Measurements from ENCODE around the gene ACOXL. TPM values are rescaled to one million over a fixed set of nuclear protein-coding genes. Genes with fewer than 3 reads are reported as not detected.
"Not testable (repeated sequence)": the region's sequence is repeated elsewhere in the genome, so short reads cannot be mapped to it uniquely, and the experiment has no call there.

ACOXL gene
- total RNA-seq, 2 donors from 2014 or later = not detected

DNA sequence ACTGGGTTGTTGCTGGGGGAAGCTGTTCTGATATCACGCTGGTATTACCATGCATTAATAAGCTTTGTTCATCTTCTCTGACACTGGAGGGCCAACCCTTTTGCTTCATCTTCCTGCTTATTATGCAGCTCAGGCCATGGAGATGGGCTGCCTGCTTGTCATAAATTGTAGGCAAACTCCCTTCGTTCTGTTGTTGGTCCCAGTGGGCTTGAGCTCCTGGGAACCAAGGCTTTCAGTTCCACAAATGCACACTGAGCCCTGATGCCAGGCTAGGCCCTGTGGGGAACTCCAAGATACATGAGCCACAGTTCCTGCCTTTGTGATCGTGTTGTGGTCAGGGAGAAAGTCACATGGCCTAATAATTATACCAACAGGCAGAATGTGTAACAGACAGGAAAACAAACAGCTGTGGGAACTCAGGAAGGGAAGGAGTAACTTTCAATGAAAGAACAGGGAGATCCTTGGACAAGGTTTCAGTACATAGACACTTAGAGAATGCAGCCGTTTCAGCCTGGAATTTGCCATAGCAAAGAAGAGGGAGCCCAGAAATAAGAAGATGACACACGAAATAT lies 339.3 kb downstream of the ACOXL start:
- Histone ChIP-seq H3K36me3 (no peaks in the 10 kb centered on the region), H3K27ac (peak overlapping the region; percentile 32 to 57)

GRCh38 chr2:111072220-111072871 lies 340.0 kb downstream of the ACOXL start:
- H3K27ac ChIP-seq = peak overlapping the region in 1 of 2 donors; percentile 32
- no peak overlapping the region for H3K4me3 ChIP-seq
- ATAC-seq (ENCODE audit: insufficient number of reproducible peaks, low FRiP score, low read depth) (peak; percentile 44), DNase-seq (ENCODE audit: low spot score) (no peak)
- H3K4me1 ChIP-seq (ENCODE audit: control insufficient read depth in 1 of 2, low read depth in 2 of 2) = peaks cover 12 to 21% of the 10 kb centered on the region in 2 donors
- H3K9me3 ChIP-seq = no peaks in the 10 kb centered on the region
- TF ChIP-seq CTCF (IDR thresholded peaks at IDR 0.05) = no peak
- no peaks in the 10 kb centered on the region for H3K27me3 ChIP-seq (replicated peaks; ENCODE audit: insufficient read depth)
- H3K36me3 ChIP-seq = no peaks in the 10 kb centered on the region

More for the DNA sequence above, 339.3 kb downstream of the ACOXL start:
- no peaks in the 10 kb centered on the region for H3K9me3 ChIP-seq
- H3K4me3 ChIP-seq = no peak overlapping the region
- ATAC-seq (ENCODE audit: insufficient number of reproducible peaks, low FRiP score, low read depth) = peak; percentile 68
- TF ChIP-seq CTCF (IDR thresholded peaks at IDR 0.05) = no peak
- DNase-seq (ENCODE audit: low spot score) = no peak
- no peaks in the 10 kb centered on the region for H3K27me3 ChIP-seq (replicated peaks; ENCODE audit: insufficient read depth)
- H3K4me1 ChIP-seq (ENCODE audit: control insufficient read depth in 1 of 2, low read depth in 2 of 2) = peaks cover 12 to 21% of the 10 kb centered on the region in 2 donors

- H3K27me3 ChIP-seq (replicated peaks; ENCODE audit: insufficient read depth); ATAC-seq (ENCODE audit: insufficient number of reproducible peaks, low FRiP score, low read depth); H3K36me3 ChIP-seq; H3K27ac ChIP-seq; H3K4me3 ChIP-seq; H3K9me3 ChIP-seq; DNase-seq (ENCODE audit: low spot score); H3K4me1 ChIP-seq (ENCODE audit: control insufficient read depth in 1 of 2, low read depth in 2 of 2): not testable (repeated sequence)
Measured at GRCh38 chr2:111082659-111083058, 350.3 kb downstream of the ACOXL start.

GRCh38 chr2:111091811-111092211 lies 359.4 kb downstream of the ACOXL start:
- Histone ChIP-seq H3K4me1 (ENCODE audit: control insufficient read depth in 1 of 2, low read depth in 2 of 2) (no peaks in the 10 kb centered on the region), H3K4me3 (no peak overlapping the region), H3K9me3 (no peaks in the 10 kb centered on the region), H3K36me3 (no peaks in the 10 kb centered on the region), H3K27ac (no peak overlapping the region), H3K27me3 (replicated peaks; ENCODE audit: insufficient read depth) (no peaks in the 10 kb centered on the region)
- TF ChIP-seq CTCF (IDR thresholded peaks at IDR 0.05) = no peak
- no peak for DNase-seq (ENCODE audit: low spot score)
- ATAC-seq (ENCODE audit: insufficient number of reproducible peaks, low FRiP score, low read depth) = no peak

DNA sequence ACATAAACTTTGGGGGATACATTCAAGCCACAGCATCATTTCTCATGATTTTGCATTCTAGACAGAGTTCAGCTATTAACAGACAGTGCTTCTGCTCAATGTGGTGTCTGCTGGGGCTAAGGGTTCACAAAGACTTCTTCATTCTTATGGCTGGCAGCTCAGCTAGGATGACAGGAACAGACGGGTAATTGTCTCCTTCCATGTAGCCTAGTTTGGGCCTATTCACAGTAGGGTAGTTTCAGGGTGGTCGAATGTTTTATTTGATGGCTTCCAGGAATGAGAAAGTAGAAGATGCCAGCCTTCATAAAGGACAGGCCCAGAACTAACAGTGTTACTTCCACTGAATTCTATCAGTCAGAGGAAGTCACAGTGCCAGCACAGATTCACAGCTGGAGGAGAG lies 362.3 kb downstream of the ACOXL start:
- ATAC-seq (ENCODE audit: insufficient number of reproducible peaks, low FRiP score, low read depth) = no peak
- no peaks in the 10 kb centered on the region for H3K27me3 ChIP-seq (replicated peaks; ENCODE audit: insufficient read depth)
- H3K4me3 ChIP-seq = no peak overlapping the region
- no peaks in the 10 kb centered on the region for H3K4me1 ChIP-seq (ENCODE audit: control insufficient read depth in 1 of 2, low read depth in 2 of 2)
- H3K27ac ChIP-seq = no peak overlapping the region
- no peak for TF ChIP-seq CTCF (IDR thresholded peaks at IDR 0.05)
- H3K9me3 ChIP-seq = no peaks in the 10 kb centered on the region
- H3K36me3 ChIP-seq = no peaks in the 10 kb centered on the region
- no peak for DNase-seq (ENCODE audit: low spot score)

Measured in thoracic aorta (tissue), 2 donors.